HuH-7.5 (cell line): ENCODE results near the gene UNG.
"Not testable (repeated sequence)": the region's sequence is repeated elsewhere in the genome, so short reads cannot be mapped to it uniquely, and the experiment has no call there.

Experiments
- DNase-seq: peaks from one replicate; pipeline ENCODE4 v3.0.0; 2011; ENCODE audit warnings: low spot score

Gene UNG

DNA sequence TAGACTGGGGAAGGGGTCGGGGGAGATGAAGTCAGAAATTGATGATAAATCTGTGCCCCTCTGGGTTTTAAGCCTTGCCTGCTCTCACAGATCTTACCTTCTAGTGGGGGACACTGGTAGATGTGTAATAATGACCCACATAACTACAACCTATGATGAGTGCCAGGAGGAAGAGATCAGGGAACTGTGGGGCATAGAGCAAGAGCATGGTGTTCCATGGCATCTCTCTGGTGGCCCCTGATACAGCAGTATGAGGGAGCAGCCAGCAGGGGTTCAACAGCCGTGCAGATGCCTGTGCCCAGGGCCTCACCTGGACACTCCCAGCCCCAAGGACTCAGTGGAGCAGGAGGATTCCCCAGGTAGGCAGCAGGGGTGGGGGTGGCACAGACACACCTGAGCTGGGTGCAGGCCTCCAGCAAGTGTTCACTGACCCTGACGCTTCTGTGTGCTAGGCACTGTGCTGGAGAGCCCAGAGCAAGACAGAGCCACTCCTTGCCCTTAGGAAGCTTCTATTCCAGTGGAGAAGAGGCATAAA is 24.0 kb downstream of the UNG start:
- DNase-seq: no peak

DNA sequence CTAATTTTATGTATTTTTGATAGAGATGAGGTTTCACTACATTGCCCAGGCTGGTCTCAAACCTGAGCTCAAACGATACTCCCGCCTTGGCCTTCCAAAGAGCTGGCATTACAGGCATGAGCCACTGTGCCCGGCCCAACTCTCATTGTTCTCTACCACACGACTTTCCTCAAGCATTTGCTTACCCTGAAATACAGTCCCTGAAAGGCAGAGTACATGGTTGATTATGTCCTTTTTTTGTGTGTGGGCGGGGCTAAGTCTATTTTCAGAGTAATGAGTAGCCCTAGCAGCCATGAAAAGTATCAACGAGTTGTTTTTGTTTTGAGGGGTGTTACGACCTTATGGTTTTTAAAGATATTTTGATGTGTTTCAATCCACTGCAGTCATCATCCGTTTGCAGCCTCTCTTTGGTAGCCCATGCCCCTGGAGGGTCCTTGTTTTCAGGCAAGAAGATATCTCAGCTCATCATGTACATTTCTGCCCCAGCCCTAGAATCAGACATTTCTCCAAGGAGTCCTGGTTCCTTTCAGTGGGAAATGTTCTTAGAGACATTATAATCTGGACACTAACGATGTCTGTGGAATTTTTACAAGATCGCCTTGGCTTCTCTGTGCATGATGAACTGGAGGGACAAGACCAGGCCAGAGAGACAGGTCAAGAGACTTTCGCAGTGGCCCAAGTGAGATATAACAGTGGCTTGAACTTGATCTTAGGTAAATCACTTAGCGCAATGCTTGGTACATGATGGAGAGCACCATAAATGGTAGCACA is 27.7 kb downstream of the UNG start:
- DNase-seq: no peak

DNA sequence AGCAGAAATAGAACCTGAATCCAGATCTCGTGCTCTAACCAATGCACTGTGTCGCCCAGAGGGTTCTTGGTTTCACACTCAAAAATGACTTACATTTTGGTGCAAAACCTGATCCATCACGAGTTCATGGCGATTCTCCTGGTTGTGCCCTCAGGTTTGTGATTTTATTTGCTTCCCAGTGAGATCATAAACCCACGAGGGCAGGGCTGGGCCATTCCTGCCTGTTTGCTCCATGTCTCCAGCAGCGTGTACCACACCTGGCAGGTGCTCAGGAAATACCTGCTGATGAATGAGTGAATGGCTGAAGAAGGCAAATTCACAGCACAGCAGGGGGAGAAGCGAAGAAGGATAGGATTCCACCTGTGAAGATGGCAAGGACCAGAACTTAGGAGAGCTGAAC is 28.4 kb downstream of the UNG start:
- no peak for DNase-seq

DNA sequence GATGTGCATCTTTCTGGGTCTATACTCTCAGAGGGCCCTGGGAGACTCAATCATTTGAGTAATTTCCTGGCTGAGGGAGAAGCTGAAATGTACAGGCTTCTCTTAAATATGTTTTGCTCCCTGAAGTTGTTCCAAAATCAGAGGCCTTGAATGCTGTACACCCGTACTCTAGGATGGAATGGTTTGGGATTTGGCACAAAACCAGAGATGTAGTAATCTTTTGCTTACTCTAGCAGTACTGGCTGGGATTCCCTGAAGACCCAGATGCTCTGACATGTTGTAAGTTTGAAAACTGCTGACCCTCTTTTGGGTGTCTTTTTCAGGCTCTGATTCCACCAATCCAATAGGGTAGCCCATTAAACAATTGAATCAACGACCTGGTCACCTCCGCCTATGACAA is 29.4 kb downstream of the UNG start:
- no peak for DNase-seq

DNA sequence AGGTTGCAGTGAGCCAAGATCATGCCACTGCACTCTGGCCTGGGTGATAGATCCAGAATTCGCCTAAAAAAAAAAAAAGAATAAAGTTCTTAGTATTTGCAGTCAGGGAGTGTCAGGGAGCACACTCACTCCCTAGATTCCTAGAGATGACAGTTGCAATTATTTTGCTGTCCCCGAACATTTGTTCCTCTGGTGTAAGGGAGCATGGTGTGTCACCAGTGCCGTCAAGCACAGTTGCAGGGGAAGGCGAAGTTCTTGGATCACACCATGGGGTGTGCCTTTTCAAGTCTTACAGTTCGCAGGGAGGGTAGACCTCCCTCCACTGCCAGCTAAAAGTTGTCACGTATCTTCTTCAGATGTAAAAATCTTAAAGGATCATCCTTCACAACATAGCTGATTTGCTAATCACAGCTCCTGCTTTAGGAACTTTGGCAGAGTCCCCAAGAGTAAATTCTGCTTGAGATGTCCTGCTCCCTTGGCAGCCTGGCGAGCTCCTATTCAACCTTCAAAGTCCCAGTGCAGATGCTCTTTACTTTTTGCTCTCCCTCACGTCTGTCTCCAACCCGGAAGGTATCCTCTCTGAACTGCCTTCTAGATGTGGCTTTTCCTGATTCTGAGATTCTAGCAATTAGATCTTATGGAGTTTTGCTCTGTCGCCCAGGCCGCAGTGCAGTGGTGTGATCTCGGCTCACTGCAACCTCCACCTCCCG is 30.3 kb downstream of the UNG start:
- no peak for DNase-seq

DNA sequence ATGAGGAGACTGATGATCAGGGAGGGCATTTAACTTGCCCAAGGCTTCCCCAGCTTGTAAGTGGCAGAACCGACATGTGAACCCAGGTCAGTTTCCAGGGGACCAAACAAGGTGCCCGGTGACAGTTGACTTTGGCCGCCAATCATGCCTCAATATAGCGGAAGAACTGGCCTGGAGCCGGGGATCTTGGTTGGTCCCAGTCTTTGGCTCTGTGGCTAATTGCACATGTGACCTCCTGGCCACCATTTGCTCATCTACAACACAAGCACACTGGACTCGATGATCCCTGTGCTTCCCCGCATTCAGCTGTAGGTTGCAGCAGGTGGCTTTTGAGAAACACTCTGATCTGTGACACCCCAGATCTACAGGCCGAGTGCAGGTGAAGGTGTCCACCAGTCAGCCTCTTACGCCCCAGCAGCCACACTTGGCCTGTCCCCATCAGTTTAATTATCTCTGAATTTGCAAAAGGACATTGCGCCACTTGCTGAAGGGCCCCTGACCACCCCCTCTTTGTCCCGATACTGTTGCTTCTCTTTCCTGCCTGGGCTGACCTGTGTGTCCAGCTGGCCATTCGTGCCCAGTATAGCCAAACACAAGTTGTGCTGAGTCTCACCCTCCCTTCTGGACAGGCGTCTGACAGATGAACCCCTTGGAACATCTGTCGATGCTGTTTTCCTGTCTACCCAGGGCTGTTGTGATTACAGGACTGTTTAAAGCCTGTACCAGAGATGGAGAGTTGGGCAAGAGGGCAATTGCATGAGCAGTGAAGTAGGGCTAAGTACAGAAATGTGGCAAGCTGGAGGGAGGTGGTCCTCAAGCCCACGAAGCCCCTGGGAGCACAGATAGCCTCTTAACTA is 33.1 kb downstream of the UNG start:
- no peak for DNase-seq

DNA sequence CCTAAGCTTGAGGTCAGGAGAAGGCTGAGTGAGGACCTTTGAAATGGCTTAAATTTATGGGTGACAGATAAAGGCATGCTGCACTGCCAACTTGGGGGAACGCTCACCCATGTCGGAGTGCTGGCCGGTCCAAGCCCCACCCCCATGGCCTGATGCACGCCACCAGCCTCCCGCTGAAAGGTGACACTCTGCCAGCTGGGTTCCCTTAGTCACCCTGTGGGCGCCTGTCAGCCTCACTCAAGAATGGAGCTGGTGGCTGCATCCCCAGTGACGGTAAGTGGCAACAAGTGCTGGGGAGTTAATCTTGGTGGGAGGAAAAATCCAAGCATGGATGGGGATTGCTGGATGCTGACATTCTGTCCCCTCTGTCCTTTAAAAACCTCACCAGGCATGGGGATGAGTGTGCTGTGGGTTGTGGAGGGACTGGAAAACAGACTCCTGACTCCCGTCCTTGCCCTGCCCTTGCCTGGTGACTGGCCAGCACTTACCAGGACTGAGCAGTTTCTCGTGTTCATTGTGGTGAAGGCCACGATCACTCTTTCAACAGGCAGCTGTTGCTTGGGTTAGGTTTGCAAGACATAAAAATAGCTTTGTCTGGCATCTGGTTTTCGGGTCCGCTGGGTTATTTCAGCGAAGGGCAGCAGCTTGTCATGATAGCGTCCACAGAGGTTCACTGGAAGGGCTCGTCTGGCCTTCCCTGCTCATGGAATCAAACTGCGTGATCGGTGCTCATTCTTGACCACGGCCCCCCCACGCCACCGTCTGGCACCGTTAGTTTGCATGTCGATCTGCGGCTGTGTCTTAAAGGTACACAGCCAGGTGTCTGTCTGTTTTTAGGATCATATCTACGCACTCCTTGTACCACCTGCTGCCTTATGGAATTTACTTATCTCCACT is 34.0 kb downstream of the UNG start:
- DNase-seq: no peak

DNA sequence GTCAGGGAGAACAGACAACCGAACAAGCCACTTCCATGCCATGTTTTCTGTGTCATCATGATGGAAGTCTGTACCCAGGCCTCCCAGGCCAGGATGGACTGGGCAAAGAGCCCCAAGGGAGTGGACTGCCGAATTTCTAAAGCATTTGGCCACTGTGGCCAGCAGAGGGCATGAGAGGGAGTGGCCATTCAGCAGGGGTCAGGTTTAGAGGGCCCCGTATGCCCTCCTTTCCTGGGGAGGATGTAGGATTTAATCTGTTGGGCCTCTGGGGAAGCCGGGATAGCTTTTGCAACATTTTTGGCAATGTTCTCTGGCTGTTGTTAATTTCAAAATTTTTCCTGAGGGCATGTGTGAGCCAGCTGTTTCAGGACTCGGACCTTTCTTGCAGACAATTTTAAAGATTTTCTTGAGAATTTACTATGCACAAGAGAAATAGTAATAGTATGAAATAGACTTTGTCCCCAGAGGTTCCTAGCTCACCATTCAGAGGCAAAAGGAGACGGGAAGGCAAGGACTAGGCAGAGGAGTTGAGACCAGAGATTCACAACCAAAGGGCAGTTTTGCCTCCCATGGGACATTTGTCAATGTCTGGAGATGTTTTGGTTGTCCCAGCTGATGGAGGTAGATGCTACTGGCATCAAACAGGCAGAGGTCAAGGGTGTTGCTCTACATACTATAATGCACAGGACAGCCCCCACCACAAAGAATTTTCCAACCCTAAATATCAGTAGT is 37.0 kb downstream of the UNG start:
- DNase-seq: peak; percentile 65

DNA sequence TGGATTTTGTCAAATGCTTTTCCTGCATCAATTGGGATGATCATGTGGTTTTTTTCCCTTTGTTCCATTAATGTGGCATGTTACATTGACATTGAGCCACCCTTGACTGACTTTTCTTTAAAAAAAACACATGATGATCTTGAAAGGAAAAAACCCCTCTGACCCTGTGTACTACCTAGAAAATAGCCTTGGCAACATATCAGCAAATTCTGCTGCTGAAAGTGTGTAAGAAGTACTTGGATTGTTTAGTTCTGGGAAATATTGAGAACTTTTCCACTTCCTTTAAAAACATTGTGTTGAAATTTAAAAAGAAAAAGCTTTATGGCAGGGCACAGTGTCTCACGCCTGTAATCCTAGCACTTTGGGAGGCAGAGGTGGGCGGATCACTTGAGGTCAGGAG is 39.7 kb downstream of the UNG start:
- DNase-seq: no peak

DNA sequence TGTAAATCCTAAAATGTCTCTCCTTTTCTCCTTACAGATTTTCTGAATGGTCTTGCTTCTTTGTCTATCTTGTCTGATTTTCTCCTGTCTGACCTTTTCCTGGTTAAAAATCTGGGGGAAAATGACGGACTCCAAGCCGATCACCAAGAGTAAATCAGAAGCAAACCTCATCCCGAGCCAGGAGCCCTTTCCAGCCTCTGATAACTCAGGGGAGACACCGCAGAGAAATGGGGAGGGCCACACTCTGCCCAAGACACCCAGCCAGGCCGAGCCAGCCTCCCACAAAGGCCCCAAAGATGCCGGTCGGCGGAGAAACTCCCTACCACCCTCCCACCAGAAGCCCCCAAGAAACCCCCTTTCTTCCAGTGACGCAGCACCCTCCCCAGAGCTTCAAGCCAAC is 42.0 kb downstream of the UNG start:
- DNase-seq: no peak

DNA sequence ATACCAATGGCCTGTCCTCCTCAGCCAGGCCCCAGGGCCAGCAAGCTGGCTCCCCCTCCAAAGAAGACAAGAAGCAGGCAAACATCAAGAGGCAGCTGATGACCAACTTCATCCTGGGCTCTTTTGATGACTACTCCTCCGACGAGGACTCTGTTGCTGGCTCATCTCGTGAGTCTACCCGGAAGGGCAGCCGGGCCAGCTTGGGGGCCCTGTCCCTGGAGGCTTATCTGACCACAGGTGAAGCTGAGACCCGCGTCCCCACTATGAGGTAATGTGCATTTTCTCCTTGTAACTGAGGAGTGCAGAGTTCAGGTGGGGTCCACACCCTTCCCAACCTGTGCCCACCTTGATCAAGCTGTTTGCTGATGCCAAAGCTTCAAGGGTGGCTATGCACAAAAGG is 42.4 kb downstream of the UNG start:
- no peak for DNase-seq

DNA sequence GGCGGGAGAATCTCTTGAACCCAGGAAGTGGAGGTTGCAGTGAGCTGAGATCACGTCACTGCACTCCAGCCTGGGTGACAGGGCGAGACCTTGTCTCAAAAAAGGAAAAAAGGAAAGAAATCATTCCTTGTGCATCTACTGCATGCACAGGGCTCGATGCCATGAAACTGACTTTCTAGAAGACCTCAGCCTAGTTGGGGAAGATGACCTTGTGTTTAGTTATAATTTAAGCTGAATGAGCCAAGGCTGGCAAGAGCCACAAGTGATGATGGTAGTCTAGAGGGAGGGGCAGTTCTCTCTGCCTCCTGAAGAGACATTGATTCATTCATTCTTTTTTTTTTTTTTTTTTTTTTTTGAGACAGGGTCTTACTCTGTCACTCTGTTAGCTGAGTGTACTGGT is 43.2 kb downstream of the UNG start:
- no peak for DNase-seq

DNA sequence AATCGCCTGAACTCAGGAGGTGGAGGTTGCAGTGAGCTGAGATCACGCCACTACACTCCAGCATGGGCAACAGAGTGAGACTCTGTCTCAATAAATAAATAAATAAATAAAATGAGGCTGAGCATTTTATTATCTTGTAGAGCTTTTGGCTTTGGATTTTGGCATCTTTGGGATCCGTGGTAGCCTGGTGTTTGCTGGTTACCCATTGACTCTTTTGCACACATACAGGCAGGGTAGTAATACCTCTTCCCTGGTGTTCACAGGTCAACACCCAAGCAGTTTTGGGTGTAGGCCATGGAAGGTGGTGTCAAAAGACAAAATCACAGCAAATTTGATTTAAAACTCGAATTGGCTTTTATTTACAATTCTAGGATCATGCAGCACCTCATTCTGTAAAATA is 46.8 kb downstream of the UNG start:
- DNase-seq: no peak

DNA sequence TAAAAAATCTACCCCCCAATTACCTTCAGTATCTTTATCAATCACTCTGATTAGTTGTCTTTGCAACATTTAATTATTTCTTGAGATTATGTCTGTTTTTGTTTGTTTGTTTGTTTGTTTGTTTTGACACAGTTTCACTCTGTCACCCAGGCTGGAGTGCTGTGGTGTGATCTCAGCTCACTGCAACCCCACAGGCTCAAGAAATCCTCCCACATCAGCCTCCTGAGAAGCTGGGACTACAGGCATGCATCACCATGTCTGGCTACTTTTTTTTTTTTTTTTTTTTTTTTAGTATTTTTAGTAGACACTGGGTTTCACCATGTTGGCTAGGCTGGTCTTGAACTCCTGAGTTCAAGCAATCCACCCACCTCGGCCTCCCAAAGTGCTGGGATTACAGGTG is 49.7 kb downstream of the UNG start:
- not testable (repeated sequence) for DNase-seq

DNA sequence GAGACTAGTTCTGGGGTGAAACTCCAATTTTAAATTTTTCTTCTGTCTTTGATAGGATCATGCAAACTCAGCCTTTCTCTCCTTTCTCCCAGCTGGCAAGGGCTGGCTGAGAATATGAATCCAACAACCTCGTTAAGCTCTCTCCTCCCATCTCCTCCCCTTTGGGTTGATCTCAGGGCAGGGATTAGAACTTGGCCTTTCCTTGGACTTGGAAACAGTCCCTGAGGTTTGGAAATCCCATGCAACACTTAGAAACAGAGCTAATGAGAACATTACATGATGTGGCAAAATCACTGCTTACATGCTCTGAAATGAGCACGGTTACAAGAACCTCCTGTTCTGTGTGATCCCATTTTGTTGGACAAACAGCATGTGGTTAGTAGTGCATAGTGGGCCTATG is 50.6 kb downstream of the UNG start:
- DNase-seq: no peak

DNA sequence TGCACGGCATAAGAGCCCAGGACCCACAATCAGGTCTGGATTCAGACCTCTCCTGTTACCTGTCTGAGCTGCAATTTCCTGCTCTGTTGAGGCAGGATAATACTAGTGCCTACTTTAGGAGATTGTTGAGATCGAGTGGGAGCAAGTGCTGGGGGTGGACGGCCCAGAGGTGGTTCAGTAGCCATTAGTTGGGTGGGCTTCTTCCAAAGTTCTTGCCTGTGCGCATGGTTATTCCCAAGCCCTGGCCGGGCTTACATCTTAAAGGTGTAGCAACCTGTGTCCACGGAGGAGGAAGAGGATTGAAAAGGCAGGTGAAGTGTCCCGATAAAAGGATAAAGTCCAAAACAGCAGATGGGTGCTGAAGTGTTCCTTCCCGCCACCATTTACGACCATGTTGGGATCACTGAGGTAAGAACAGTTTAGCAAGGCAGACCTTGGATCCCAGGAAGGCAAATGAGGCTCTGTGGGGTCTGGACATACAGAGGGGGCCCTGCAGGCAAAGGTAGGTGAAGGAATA is 52.8 kb downstream of the UNG start:
- DNase-seq: no peak

DNA sequence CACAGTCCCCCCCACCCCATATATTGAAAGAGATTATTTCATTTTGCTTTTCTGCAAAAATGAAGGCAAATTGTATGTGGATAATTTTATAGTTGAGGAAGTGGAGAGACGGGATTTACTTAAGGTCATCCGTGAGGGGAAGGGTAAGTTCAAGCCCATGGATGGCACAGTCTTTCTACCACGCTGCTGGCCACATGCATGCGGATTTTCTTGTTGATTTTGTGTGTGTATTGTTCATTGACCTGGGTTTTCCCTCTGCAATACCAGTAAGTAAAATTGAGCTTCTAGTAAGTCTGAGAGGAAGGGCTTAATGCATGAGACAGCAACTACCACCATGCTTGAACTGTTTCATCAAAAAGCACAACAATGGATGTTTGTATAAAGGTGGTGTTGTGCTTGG is 54.1 kb downstream of the UNG start:
- DNase-seq: no peak

DNA sequence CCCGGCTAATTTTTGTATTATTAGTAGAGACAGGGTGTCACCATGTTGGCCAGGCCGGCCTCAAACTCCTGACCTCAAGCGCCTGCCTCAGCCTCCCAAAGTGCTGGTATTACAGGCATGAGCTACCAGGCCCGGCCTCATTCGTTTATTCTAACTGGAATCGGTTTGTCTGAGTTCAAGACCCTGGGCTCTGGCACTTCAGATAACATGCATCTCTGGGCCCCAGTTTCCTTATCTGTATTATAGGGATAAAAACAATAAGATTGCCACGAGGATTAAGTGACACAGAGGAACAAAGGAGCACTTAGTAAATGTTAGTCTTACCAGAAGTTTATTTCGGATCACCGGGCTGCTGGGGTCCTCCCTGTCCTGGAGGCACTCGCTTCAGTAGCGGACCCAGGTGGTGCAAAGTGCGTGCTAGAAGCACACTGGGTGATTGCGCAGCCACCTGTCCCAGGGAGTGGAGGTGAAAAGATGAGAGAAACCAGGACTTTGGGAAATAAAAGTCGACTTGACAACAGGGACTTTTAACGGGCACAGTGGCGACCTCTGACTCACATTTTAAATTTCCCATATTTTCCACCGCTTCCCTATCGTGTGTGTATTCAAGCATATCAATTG is 56.5 kb downstream of the UNG start:
- peak; percentile 52 for DNase-seq

DNA sequence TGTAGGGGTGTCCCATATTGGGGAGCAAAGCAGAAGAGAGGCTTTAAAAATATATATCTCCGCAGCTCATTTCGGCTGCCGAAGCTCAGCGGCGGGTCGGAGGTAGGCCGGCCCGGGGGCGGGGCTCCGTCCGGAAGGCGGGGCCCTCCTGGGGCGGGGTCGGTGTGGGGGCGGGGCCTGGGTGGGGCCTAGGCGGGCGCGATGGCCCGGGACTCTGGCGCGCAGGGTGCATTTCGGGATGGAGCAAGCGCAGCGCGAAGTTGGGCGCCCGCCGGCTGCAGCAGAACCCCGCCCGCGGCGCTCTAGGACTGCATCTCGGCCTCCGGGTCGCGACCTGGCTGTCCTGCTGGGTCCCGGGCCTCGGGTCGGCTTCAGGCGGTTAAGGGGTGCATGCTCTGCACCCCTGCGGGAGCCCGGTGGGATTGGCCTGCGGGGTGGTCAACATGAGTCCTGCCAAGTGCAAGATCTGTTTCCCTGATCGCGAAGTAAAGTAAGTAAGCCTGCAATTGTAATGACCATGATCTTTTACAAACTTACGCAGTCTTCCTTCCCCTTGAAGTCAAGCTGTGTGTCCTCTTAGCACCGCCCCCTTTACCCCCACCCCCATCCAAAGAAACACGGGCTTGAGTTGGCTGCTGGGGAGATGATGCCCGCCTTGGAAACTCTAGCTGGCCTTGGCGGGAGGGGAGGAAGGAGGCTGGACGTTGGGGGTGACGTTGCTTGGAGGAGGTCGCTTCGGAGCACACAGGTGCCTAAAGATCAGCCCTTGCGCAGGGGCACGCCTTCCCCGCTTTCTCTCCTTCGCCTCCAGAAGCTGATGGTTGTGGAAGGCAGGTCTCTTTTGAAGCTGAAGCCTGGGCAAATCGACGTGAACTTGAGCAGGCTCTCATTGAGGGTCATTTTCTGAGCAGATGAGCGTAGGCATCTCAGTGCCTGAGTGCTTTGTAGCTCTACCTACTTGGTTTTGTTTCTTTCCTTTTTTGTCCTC is 57.3 kb downstream of the UNG start:
- DNase-seq: peak; percentile 79
